ENCODE data around the gene ACTN1. TPM values are rescaled to one million over a fixed set of nuclear protein-coding genes. Genes with fewer than 3 reads are reported as not detected.
"Not testable (repeated sequence)": the region's sequence is repeated elsewhere in the genome, so short reads cannot be mapped to it uniquely, and the experiment has no call there.

The ACTN1 gene
- total RNA-seq = 10 to 100 TPM; 31.9 to 35.1 TPM

DNA sequence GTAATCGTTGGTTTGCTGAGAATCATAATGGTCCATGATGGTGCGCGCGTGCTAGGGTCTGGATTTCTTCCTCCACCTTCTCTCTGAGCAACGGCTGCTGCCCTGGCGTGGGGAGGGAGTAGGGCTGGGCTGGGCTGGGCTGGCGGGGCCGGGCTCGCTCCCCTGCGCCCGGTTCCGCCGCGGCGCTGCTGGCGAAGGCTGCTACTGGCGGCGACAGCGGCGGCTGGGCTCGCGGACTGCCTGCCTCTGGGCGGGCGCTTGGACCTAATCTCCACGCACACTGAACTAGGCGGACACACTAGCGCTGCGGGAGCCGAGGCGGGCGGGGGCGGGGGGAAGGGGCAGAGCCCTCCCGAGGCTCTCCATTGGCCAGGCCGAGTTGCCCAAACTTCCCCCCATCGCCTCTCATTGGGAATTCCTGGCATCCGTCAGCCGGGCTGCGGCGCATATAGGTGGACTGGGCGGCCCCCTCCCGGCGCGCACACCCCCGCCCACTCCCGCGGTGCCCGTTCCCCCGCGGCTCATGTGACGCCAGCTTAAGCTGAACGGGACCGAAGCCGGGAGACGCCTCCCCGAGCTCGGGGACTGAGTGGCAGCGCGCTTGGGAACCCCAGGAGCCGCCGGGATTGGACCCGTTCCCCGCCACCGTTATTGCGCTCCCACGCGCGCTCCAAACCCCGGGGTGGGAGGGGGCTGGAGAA is at the start of gene ACTN1:
ACTN1 (minus strand) TSS at position 282 of the 701 bp plus-strand sequence; CDS start at position 36, 246 bp downstream.
- H3K27me3 Mint-ChIP-seq = peaks cover 29% of the 10 kb centered on the region
- ChIA-PET POLR2A (interaction anchor here (0.7 kb wide), 1 partner anchor 67 kb away, joined by 3 read pairs; no protein-coding TSS in a partner anchor), CTCF (interaction anchor here (1.6 kb wide), 1 partner anchor 21 kb away, joined by 4 read pairs; no protein-coding TSS in a partner anchor)
- peak within 1 kb of the TSS; percentile 80 for H3K27ac Mint-ChIP-seq
- peak within 1 kb of the TSS; percentile 80 for H3K4me3 Mint-ChIP-seq
- peaks cover 36% of the 10 kb centered on the region for H3K4me1 Mint-ChIP-seq
- H3K36me3 Mint-ChIP-seq (ENCODE audit: low read depth) = peaks cover 22% of the 10 kb centered on the region
- H3K9me3 Mint-ChIP-seq = peaks cover 7% of the 10 kb centered on the region
- DNase-seq = peak; percentile 42

- ChIA-PET POLR2A (no interaction called here), CTCF (interaction anchor here (0.6 to 1.6 kb wide), 4 partner anchors 10 to 165 kb away, joined by 3 read pairs; no protein-coding TSS in a partner anchor)
- no peak for DNase-seq
- Mint-ChIP-seq H3K27ac (no peak overlapping the region), H3K36me3 (ENCODE audit: low read depth) (no peaks in the 10 kb centered on the region), H3K4me3 (no peak overlapping the region), H3K4me1 (no peaks in the 10 kb centered on the region), H3K27me3 (peaks cover 2% of the 10 kb centered on the region), H3K9me3 (no peaks in the 10 kb centered on the region)
Observed at GRCh38 chr14:69027242-69027913, 48.3 kb upstream of the ACTN1 start.

DNA sequence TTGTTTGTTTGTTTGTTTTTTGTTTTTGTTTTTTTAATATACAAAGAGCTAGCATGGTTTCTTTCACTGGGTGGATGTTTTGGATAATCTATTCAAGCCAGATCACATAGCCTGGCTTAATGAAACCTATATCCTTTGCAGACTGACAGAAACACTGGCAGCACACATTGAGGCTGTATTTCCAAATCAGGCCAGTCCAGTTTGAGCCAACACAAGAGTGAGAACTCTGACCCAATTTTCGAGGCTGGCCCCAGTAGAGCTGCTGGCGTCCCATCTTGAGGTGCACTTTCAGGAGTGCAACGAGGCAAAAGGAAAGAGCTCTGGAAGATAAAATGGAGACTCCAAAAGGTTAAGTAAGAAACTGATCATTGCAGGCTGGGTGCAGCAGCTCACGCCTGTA is 43.9 kb upstream of the ACTN1 start:
- Mint-ChIP-seq H3K36me3 (ENCODE audit: low read depth) (no peaks in the 10 kb centered on the region), H3K27me3 (peaks cover 4% of the 10 kb centered on the region), H3K4me3 (no peak overlapping the region), H3K27ac (no peak overlapping the region), H3K9me3 (no peaks in the 10 kb centered on the region), H3K4me1 (no peaks in the 10 kb centered on the region)
- ChIA-PET POLR2A (no interaction called here), CTCF (no interaction called here)
- DNase-seq = no peak

DNA sequence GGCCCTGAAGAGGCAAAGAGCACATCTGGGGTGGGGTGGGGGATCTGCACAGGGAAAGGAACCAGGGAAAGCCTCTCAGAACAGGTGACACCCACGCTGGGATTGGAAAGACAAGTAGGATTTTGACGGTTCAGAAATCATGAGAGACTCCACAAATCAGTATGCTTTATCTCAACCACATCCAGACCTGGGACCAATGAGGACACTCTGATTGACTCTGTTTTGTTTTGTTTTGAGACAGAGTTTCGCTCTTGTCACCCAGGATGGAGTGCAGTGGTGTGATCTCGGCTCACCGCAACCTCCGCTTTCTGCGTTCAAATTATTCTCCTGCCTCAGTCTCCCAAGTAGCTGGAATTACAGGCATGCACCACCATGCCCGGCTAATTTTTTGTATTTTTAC is 43.0 kb upstream of the ACTN1 start:
- POLR2A ChIA-PET; H3K27ac Mint-ChIP-seq; CTCF ChIA-PET; H3K4me1 Mint-ChIP-seq; H3K4me3 Mint-ChIP-seq; DNase-seq; H3K9me3 Mint-ChIP-seq; H3K36me3 Mint-ChIP-seq (ENCODE audit: low read depth); H3K27me3 Mint-ChIP-seq: not testable (repeated sequence)

- ChIA-PET CTCF (interaction anchor here (1.1 kb wide), 1 partner anchor 10 kb away, joined by 3 read pairs; no protein-coding TSS in a partner anchor), POLR2A (no interaction called here)
- Mint-ChIP-seq H3K27ac (no peak overlapping the region), H3K4me1 (no peaks in the 10 kb centered on the region), H3K36me3 (ENCODE audit: low read depth) (no peaks in the 10 kb centered on the region), H3K9me3 (no peaks in the 10 kb centered on the region), H3K4me3 (no peak overlapping the region), H3K27me3 (peaks cover 6% of the 10 kb centered on the region)
- DNase-seq = no peak
Observed at GRCh38 chr14:69017706-69018105, 38.6 kb upstream of the ACTN1 start.

- Mint-ChIP-seq H3K36me3 (ENCODE audit: low read depth) (no peaks in the 10 kb centered on the region), H3K9me3 (no peaks in the 10 kb centered on the region), H3K27ac (no peak overlapping the region), H3K27me3 (peaks cover 2% of the 10 kb centered on the region), H3K4me1 (peaks cover 12% of the 10 kb centered on the region), H3K4me3 (no peak overlapping the region)
- POLR2A ChIA-PET = no interaction called here
- DNase-seq = no peak
- CTCF ChIA-PET = interaction anchor here (1.2 kb wide), 1 partner anchor 9 kb away, joined by 3 read pairs; no protein-coding TSS in a partner anchor
Observed at GRCh38 chr14:69014829-69015259, 35.7 kb upstream of the ACTN1 start.

DNA sequence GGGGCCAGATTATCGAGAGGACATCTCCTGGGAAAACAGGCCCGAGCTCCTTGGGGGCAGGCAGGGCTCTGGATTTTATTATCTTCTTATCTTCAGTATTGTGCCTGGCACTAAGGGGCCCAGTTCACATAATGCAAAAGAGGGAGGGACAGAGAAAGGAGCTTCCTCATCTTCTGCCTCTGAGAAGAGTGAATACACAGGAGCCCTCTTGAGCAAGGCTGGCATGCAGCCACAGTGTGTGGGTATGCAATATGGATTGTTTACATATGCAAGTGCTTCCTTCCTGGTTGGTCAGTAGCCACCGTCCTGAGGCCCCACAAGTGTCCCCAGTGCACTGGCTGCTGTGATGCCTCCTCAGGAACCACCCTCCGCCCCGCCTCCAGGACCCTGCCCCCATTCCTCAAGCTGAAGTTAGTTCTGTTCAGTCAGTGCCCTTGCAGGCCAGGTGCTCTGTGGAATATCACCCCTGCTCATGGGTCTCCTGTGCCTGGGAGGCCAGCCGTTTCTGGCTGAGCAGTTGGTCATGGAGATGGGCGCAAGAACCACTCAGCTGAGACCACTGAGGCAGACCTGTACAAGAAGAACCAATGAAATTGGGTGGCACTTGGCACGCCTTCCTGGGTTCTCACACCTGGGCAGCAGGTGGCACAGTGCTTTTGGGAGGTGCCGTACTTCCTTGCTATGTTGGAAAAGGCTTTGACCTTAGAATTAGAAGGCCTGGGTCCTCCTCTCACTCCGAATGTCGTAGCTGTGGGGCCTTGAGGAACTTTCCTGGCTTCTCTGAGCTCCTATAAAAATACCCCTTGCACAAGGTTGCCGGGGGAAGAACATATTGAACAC is 35.1 kb upstream of the ACTN1 start:
- CTCF ChIA-PET = interaction anchor here (0.8 to 1.2 kb wide), 2 partner anchors 9 to 10 kb away, joined by 3 read pairs; no protein-coding TSS in a partner anchor
- Mint-ChIP-seq H3K4me3 (no peak overlapping the region), H3K36me3 (ENCODE audit: low read depth) (no peaks in the 10 kb centered on the region), H3K27ac (no peak overlapping the region), H3K27me3 (peaks cover 2% of the 10 kb centered on the region), H3K9me3 (no peaks in the 10 kb centered on the region), H3K4me1 (peaks cover 13% of the 10 kb centered on the region)
- DNase-seq = no peak
- POLR2A ChIA-PET = no interaction called here

GRCh38 chr14:69012256-69012953 is 33.3 kb upstream of the ACTN1 start:
- H3K4me1 Mint-ChIP-seq = peaks cover 13% of the 10 kb centered on the region
- ChIA-PET CTCF (interaction anchor here (0.6 to 1.2 kb wide), 6 partner anchors 15 to 179 kb away, joined by 3 to 5 read pairs (median 3); no protein-coding TSS in a partner anchor), POLR2A (no interaction called here)
- H3K9me3 Mint-ChIP-seq = no peaks in the 10 kb centered on the region
- H3K36me3 Mint-ChIP-seq (ENCODE audit: low read depth) = no peaks in the 10 kb centered on the region
- DNase-seq = no peak
- H3K27me3 Mint-ChIP-seq = peaks cover 2% of the 10 kb centered on the region
- peak overlapping the region; percentile 46 for H3K27ac Mint-ChIP-seq
- H3K4me3 Mint-ChIP-seq = no peak overlapping the region

- DNase-seq = no peak
- no peaks in the 10 kb centered on the region for H3K9me3 Mint-ChIP-seq
- POLR2A ChIA-PET = interaction anchor here (0.8 kb wide), 1 partner anchor 15 kb away, joined by 4 read pairs; no protein-coding TSS in a partner anchor
- H3K4me3 Mint-ChIP-seq = no peak overlapping the region
- CTCF ChIA-PET = no interaction called here
- peak overlapping the region; percentile 41 for H3K27ac Mint-ChIP-seq
- H3K36me3 Mint-ChIP-seq (ENCODE audit: low read depth) = no peaks in the 10 kb centered on the region
- no peaks in the 10 kb centered on the region for H3K27me3 Mint-ChIP-seq
- H3K4me1 Mint-ChIP-seq = peaks cover 13% of the 10 kb centered on the region
Observed at GRCh38 chr14:69010648-69011047, 31.5 kb upstream of the ACTN1 start.

GRCh38 chr14:69008421-69008884 is 29.4 kb upstream of the ACTN1 start:
- no peak for DNase-seq
- Mint-ChIP-seq H3K36me3 (ENCODE audit: low read depth) (no peaks in the 10 kb centered on the region), H3K27me3 (no peaks in the 10 kb centered on the region), H3K27ac (no peak overlapping the region), H3K9me3 (no peaks in the 10 kb centered on the region), H3K4me1 (peaks cover 13% of the 10 kb centered on the region), H3K4me3 (no peak overlapping the region)
- ChIA-PET POLR2A (no interaction called here), CTCF (no interaction called here)

DNA sequence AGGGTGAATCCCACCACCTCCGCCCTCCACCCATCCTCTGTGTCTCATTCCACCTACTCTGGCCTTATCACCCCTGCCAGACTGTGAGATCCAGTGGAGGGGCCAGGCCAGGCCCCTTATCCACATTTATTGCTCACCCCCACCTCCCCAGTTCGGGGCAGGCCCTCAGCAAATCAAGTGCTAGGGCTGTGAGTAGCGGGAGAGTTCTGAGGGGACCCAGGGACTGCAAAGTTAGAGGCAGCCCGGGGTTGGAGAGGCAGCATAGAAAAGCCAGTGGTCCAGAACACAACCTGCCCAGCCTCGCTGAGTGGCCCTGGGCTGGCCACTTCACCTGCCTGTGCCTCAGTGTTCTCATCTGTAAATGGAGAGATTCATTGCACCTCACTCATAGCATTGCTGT is 27.2 kb upstream of the ACTN1 start:
- no peak overlapping the region for H3K27ac Mint-ChIP-seq
- no peaks in the 10 kb centered on the region for H3K9me3 Mint-ChIP-seq
- no peak for DNase-seq
- CTCF ChIA-PET = no interaction called here
- no peaks in the 10 kb centered on the region for H3K27me3 Mint-ChIP-seq
- H3K36me3 Mint-ChIP-seq (ENCODE audit: low read depth) = no peaks in the 10 kb centered on the region
- H3K4me3 Mint-ChIP-seq = no peak overlapping the region
- H3K4me1 Mint-ChIP-seq = peaks cover 15% of the 10 kb centered on the region
- POLR2A ChIA-PET = no interaction called here

- Mint-ChIP-seq H3K36me3 (ENCODE audit: low read depth) (no peaks in the 10 kb centered on the region), H3K4me1 (peaks cover 11% of the 10 kb centered on the region), H3K27me3 (no peaks in the 10 kb centered on the region), H3K9me3 (no peaks in the 10 kb centered on the region), H3K4me3 (no peak overlapping the region), H3K27ac (no peak overlapping the region)
- ChIA-PET POLR2A (no interaction called here), CTCF (interaction anchor here (1.0 to 2.4 kb wide), 2 partner anchors 9 to 10 kb away, joined by 3 to 6 read pairs; no protein-coding TSS in a partner anchor)
- no peak for DNase-seq
Observed at GRCh38 chr14:69005432-69006148, 26.5 kb upstream of the ACTN1 start.
